HL-60/S4 treated with retinoic acid at 250 ng/mL for 4 days and 3 days (cell line): ENCODE results near the gene IQGAP2.
"Not testable (repeated sequence)": the region's sequence is repeated elsewhere in the genome, so short reads cannot be mapped to it uniquely, and the experiment has no call there.

Experiments
- in situ Hi-C: fragments of 300-500 bp; cut with MboI; formaldehyde crosslinking; loops from 2 replicates; pipeline ENCODE4 v1.7.0; 2022; ENCODE audit warnings: low sequenced_read_pairs

Gene IQGAP2

DNA sequence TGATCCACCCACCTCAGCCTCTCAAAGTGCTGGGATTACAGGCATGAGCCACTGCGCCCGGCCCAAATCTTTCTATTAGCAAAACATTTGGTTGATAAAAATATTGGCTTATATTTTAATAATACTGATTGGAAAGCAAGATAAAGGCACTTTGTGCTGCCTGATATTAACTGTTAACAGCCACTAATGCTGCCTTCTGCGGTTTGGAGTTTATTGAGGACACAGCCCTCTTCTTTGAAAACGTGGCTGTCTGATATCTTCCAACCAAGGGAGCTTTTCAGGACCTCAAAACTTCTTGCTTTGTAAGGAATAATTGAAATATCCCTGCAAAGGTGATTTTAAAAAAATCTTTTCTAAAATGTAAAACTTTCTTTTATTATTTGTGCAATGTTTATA lies 94.0 kb downstream of the IQGAP2 start:
- in situ Hi-C loops: no loop called here

DNA sequence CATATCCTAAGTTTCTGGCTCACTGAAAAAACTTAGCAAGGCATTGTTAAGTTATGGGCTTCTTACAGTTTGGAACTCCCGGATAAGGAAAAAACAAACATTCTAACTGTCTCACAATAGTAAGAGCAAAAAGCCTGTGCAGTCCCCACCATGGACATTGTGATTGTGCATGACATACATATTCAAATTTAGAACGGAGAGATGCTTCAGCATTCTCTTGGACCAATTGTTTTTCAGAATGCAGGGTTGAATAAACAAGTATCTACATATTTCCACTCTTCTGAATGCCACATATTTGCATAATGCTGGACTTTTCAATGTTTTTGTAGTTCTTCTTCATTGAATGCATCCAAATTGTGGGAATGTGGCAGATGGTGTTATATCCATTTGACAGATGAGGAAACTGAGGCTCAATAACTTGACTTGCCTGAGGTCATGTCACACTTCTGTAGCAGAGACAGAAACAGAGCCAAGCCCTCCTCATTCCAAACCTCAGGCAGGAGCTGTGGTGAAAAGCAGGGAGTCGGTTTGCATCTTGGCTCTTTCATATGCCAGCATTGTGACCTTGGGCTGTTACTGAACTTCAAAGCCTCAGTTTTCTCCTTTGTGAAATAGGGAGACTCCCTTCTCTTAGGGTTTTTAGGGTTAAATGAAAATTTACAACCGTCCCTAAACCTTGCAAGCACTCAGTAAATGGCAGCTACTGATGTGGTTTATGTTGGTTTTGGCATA lies 95.1 kb downstream of the IQGAP2 start:
- in situ Hi-C loops: no loop called here

DNA sequence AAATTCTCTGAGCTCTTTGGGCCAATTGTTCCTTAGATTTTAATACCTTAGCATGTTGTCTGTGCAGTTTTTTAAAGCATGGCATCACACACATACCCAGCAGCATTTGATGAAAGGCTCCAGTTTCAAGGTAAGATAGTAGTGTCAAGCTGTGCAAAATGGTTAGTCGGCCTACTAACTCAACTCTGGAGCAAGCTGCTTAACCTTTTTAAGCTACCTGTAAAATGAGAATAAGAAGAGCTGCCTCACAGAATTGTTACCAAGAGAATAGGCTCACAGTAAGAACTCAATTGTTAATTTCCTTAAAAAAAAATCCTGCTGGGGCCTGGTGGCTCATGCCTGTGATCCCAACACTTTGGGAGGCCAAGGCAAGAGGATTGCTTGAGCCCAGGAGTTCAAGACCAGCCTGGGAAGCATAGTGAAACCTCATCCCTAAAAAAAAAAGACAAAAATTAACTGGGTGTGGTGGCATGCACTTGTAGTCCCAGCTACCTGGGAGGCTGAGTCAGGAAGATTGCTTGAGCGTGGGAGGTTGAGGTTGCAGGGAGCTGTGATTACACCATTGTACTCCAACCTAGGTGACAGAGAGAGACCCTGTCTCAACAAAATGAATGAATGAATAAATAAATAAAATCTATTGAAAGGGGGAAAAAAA lies 96.5 kb downstream of the IQGAP2 start:
- in situ Hi-C loops: no loop called here

DNA sequence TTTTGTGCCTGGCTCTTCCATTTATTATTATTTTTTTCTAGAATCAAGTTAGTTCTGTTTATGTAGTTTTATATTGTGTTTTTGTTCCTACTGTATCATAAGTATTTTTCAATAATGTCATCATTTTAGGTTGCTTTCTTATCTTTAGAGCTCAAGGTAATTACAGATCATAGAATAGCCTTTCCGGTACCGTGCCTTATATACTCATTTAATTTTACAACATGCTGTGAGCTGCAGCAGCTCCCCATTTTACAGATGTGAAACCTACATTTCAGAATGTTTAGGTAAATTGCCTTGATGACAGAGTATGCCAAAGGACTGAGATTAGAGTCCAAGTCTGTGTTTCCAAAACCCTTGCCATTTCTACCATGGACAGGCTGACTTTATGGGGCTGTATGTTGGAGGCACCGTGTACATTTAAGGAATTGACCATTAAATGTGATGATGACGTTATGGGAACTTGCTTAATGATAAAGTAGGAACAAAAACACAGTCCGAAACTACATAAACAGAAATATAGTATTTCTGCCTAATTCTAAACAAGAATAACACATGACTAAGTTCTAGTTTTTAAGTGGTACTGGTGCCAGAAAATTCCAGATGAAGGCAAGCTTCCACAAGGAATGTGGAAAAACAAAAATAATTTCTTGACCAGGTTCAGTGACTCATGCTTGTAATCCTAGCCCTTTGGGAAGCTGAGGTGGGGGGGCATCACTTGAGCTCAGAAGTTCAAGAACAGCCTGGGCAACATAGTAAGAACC lies 97.7 kb downstream of the IQGAP2 start:
- in situ Hi-C loops: no loop called here

DNA sequence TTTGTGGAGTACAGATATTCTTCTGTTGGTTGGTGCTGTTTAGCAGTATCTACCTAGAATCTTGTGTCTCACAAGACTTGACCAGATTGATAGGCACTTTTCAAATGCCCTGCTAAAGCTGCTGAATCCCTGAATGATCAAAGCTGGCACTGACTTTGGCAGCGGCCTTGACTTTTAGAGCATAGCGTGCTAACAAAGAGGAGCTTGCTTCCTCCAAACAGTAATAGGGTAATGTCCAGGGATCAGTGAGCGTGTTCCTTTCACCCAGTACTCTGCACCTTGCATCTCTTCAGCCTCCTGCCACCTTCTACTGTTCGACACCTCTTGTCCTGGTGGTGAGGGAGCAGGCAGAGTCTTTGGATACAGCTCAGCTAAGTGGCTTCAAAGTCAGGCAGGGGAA lies 100.8 kb downstream of the IQGAP2 start:
- in situ Hi-C loops: no loop called here

DNA sequence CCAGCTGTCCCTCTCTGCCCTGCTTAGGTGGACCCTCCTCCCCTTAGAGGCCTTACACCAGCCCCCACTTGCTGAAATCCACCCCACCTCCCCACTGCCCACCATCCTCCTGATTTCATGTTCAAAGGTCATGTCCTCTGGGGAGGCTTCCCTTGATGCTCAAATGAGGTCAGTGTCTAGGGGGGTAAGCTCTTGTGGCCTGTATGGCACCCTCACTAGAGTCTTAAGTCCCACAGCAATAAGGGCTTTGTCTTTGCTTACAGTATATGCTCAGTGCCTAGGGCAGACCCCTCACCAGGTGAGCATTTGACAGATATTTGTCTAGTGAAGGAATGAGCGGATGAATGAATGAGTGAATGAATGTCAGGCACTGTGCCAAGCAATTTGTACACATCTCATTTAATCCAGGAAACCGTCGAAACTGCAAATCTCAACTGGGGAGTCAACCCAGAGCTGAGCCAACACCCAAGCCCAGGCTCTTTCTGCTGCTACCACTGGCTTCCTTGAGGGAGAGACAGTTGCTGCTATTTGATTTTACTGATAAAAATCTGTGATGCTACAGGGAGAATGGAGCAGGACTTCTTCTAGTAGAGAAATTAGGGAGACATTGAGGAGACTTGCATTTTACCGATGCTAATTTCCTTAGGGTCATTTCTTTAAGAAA lies 101.9 kb downstream of the IQGAP2 start:
- in situ Hi-C loops: no loop called here

DNA sequence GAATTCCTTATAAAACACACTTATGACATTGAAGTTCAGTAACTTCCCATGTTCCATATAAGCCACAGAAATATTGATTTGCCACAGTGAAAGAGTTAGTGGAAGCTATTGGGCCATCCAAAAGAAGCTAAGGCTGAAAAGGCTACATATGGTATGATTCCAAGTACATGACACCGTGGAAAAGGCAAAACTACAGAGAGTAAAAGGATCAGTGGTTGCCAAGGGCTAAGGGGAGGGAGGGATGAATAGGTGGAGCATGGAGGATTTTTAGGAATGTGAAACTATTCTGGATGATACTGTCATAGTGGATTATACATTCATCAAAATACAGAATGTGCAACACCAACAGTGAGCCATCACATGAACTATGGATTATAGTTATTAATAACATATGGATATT lies 110.4 kb downstream of the IQGAP2 start:
- in situ Hi-C loops: no loop called here

DNA sequence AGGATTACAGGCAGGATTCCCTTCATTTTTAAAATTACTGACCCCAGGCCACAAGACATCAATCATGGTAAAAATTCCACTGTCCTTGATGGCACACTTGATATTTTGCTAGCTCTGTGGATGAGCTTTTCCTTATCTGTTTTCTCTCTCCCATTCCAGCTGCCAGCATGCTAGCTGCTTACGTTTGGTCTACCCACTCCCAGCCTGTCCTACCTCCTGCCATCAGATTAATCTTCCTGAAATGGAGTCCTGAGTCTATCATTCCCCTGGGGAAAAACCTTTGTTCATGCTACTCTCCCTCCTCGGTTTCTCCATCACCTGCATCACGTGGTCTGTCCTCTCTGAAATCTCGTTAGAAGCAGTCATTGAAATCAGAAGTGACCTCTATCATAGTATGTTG lies 111.2 kb downstream of the IQGAP2 start:
- in situ Hi-C loops: no loop called here

DNA sequence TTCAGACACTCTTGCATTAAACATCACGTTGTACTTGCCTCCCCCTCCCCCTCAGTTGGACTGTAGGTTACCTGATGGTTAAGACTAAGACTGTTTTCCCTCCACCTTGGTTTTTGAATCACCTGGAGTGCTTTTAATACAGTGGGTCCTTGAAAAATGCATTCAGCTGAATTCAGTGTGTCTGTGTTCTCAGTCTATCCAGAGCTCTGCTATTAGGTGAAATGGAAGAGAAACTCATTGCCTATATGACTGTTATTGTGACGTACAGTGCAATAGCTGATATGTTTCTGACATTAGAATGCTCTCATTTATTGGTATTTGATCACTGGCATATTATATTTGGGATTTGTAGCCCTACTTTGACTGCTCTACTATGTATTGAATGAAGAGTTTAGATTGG lies 111.6 kb downstream of the IQGAP2 start:
- in situ Hi-C loops: no loop called here

DNA sequence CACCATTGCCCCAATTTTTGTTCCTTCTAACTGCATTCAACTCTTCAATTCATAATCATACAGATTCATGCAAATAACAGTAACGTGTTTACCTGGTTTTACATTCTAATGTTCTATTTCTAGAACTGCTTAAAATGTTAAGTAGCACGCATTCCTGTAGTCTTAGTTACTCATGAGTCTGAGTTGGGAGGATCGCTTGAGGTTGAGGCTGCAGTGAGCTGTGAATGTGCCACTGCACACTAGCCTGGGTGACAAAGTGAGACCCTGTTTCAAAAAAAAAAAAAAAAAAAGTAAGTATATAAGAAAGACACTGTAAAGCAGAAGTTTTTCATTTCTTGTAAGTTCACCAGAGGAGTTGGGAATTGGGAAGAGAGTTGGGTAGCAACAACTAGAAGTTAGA lies 114.2 kb downstream of the IQGAP2 start:
- in situ Hi-C loops: no loop called here

DNA sequence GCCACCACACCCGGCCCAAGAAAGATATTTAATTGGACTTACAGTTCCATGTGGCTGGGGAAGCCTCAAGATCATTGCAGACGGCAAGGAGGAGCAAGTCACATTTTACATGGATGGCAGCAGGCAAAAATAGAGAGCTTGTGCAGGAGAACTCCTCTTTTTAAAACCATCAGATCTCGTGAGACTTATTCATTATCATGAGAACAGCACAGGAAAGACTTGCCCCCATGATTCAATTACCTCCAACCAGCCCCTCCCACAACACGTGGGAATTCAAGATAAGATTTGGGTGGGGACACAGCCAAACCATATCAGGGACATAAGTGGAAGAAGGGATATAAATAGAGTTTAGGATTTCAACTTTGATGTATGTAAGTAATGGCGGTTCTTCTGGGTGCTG lies 115.2 kb downstream of the IQGAP2 start:
- in situ Hi-C loops: not testable (repeated sequence)

DNA sequence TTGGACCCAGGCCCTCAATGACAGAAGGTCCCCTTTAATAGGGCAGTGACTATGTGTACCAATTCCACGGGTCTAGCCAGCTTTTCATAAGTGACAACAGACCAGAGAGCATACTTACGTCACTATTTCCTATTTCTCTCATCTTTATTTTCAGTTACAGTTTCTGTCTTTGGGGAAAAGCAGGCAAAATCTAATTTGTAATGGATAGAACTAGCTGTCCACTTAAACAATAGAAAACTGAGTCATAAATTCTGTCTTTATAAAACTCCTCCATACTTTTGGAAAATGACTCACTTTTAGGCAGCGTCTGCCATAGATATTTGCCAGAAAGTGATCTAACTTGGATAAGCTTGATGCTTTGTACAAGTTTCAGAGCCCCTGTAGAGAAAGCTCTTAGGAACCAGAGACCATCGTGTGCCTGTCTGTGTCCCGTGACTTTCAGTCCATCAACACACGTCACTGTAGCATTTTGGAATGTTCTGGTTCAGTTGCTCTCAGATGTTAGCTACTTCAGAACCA lies 118.2 kb downstream of the IQGAP2 start:
- in situ Hi-C loops: no loop called here

DNA sequence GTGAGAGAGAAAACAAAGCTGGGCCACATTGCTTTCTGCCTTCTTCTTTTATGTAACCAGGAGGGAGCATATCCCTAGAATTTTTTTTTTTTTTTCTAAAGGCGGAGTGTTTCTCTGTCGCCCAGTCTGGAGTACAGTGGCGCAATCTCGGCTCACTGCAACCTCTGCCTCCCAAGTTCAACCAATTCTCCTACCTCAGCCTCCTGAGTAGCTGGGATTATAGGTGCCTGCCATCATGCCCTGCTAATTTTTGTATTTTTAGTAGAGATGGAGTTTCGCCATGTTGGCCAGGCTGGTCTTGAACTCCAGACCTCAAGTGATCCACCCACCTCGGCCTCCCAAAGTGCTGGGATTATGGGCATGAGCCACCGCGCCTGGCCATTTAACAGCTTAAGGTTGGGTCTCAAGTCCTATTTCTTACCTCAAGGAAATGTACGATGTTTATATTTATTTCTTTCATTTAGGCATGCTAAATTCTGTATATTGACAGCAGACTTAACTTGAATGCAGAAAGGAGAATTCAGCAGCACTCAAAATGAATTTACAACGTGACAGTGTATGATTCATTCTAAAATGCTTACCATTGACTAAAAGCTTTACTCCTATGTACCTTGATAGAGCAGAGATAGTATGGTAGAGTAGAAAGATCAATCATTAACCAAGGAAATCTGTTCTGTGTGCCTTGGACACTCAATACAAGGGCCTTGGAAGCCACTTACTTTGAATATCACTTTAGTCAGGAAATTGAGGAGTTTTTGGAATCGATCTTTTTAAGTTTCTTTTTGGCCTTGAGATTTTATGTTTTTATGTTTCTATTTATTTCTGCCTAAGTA lies 119.2 kb downstream of the IQGAP2 start:
- in situ Hi-C loops: no loop called here

DNA sequence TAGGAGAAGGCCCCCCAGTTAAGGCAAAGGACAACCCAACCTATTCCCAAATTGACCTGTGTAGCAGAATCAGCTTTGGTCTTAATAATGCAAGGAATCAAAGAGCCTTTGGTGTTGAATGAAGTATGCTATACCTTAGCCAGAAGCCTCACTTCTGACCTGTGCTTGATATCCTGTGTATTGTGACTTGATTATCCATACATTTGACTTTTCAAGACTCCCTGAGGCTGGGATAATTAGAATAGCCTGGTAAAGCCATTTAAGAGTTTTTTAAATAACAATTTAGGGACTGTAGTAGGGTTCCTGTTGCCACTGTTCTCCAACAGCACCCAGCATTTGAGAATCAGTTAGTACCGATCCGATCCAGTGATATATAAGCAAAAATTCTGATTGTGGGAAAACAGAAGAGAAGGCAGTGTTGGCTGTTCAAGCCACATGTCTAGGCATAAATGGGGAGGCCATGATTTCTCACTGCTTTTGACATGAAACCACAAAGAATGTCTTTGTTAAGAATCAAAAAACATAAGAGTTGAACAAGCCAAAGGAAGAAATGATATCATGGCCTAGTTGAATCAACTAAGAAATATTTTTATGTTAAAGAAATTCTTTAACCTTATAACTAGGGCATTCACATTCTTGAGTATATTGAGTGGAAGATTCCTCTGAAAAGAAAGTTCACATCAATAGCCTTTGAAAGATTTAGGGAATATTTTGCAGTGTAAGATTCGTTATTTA lies 121.2 kb downstream of the IQGAP2 start:
- in situ Hi-C loops: no loop called here

DNA sequence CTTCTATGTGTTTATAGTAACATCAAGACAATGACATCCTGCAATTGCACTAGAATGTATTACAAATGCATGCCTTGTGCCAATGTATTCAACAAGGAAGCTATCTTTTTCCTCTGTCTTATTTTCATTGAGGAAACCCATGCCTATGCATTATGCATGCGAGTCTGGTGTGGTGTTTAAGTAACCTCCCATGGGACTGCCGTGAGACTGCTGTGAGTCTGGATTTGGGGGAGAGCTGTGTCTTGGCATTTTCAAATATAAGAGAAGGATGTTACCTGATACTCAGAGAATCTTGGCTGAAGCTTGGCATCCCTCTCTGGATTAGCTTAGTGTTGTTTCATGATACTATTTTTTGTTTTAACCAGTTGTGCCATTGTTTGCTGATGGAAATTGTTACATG lies 121.8 kb downstream of the IQGAP2 start:
- in situ Hi-C loops: no loop called here

DNA sequence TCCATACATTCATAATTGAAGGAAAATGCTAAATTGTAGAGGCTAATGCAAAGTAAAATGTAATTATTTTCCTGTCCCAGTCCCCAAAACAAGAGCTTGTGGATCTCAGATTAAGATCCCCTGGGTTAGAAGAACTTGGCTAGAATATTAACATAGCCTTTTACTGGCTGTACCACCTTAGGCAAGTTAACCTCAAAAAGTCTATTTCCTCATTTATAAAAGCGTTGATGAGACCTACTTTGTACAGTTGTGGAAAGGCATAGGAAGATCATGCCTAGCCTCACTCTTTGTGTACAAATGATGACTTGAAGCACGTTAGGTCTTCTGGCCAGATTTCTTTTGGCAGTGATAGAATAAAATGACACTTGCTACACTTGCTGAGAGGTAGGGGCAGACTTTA lies 122.9 kb downstream of the IQGAP2 start:
- in situ Hi-C loops: no loop called here

DNA sequence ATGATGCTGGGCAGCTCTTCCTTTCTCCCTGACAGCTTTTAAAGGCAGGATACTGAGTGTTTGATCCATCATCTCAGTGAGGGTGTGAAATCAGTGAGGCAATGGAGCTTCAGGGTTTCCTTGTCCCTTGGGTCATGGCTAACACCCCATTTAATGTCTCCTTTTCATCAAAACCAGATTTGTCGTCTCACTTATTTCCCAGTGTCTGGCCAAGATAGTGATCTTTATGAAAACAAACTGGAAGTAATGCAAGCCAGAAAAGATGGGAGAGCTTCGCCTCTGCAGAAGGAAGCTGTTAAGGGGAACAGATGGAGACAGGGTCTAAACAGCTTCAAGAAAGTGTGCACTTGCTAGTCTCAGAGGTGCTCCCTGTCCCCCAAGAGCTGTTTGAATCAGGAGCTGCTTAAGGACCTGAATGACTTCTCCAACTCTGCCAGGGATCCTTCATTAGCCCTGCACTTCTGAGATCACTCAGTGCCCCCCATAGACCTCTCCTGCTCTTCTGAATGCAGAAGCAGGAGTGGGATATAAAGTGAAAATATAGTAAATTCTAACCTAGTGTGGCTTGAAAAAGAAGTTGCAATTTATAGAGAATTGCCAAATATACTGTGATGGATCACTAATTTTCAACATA lies 124.0 kb downstream of the IQGAP2 start:
- in situ Hi-C loops: no loop called here

DNA sequence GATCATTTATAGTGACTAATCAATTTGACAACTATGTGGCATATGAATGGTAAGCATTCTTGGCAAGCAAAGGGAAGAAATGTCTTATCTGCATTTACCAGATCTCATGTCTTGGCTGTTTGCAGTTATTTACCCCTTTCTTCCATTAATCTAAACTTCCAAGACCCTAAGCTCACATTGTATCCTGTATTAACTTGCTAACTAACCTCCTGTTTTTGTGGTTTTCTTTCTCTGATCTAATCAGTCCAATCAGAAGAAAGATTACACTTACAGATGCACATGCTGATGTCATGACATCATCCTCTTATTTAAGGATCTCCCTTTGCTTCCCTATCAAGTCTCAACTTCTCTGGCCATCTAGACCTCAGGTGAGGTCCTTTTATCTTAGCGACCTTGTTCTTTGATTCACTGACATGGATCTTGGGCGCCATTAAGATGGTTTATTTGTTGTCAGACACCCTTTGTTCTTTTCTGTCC lies 124.6 kb downstream of the IQGAP2 start:
- in situ Hi-C loops: no loop called here
